Heart right ventricle (tissue), 16 donors: ENCODE data around the gene GRB10. TPM values are rescaled to one million over a fixed set of nuclear protein-coding genes. Genes with fewer than 3 reads are reported as not detected.
A peak's percentile ranks its signal among the peaks of the same experiment; 100 is the strongest.

Source experiments
- ATAC-seq, 8 donors: fragments of 200-7000 bp; cut with Tn5 transposase; one replicate each; pipeline ENCODE4 v1.9.1; 2020; ENCODE audit warnings: mild to moderate bottlenecking in 8 of 8, moderate library complexity in 8 of 8, moderate number of reproducible peaks in 1 of 8
- DNase-seq, 2 donors: peaks; one replicate each; pipeline ENCODE4 v3.0.0-alpha.2; 2020
- H3K27ac ChIP-seq, 10 donors: fragments of 200-600 bp; sonication (generic) in 2 of 10; one replicate each; pipeline versions ENCODE4 v1.5.0 to v1.8.0; 2020 to 2022; ENCODE audit warnings: mild to moderate bottlenecking in 3 of 10
- H3K27me3 ChIP-seq, 7 donors: fragments of 200-600 bp; one replicate each; pipeline ENCODE4 v1.8.0; 2021 to 2022; ENCODE audit warnings: mild to moderate bottlenecking in 2 of 7
- H3K36me3 ChIP-seq, 9 donors: fragments of 200-600 bp; sonication (generic) in 1 of 9; one replicate each; pipeline versions ENCODE4 v1.5.0 to v1.8.0; 2020 to 2022; ENCODE audit warnings: mild to moderate bottlenecking in 2 of 9
- H3K4me1 ChIP-seq, 9 donors: fragments of 200-600 bp; sonication (generic) in 1 of 9; one replicate each; pipeline versions ENCODE4 v1.5.0 to v1.8.0; 2020 to 2022; ENCODE audit warnings: mild to moderate bottlenecking in 4 of 9
- H3K4me3 ChIP-seq, 10 donors: fragments of 200-600 bp; sonication (generic) in 2 of 10; one replicate each; pipeline versions ENCODE4 v1.5.0 to v1.8.0; 2020 to 2022; ENCODE audit warnings: mild to moderate bottlenecking in 7 of 10, moderate library complexity in 2 of 10
- H3K9me3 ChIP-seq, 11 donors: fragments of 200-600 bp in 10 of 11; sonication (generic) in 2 of 11; one replicate each; pipeline versions ENCODE4 v1.5.0 to v1.8.0; 2013 to 2022; ENCODE audit warnings: mild to moderate bottlenecking in 2 of 11, control low read depth in 1 of 11, moderate library complexity in 1 of 11
- CTCF ChIP-seq, 9 donors: fragments of 200-600 bp; sonication (generic) in 2 of 9; IDR thresholded peaks; one replicate each; pipeline versions ENCODE4 v1.5.0 to v1.8.0; 2021 to 2022; ENCODE audit warnings: antibody characterized with exemption in 9 of 9, mild to moderate bottlenecking in 5 of 9, moderate library complexity in 1 of 9
- WGBS, 2 donors: extraction: QIAGEN DNeasy Blood & Tissue Kit; methylation state at CpG; one replicate each; pipeline ENCODE4 v1.1.7; 2013; ENCODE audit warnings: inconsistent platforms in 1 of 2; 5-methylcytosine and 5-hydroxymethylcytosine counted together
- intact Hi-C, 10 donors: fragments of 100-400 bp; cut with DNase I; formaldehyde crosslinking; loops; one replicate each; pipeline versions ENCODE4 v1.11.1 to v1.14.2; 2022
- polyA plus RNA-seq, 2 donors: library from polyadenylated mRNA; stranded (reverse); fragments of 200-250 nt; gene quantifications; one replicate each; pipeline ENCODE4 v1.2.3, GENCODE V29; 2013
- total RNA-seq, 10 donors: library from RNA; stranded (reverse); fragmentation: NEBNext Ultra II Directional in 3 of 10; extraction: Animal tissue kit (Norgen Biotek cat#: 25700) in 3 of 10; gene quantifications; one replicate each; pipeline versions ENCODE4 v1.2.1 to v1.2.4, GENCODE V29; 2021 to 2023
- donor health status: Arrhythmogenic right ventricular cardiomyopathy.
- donor health status: ischemic (EF 13 %, LVEDD 7.1; RV severe dilation, severe dysfunction).
- donor health status: healthy with polysubstance abuse.
- donor health status: DM: no; HTN: yes; CAD: no.
- donor health status: DM: no; HTN: no; CAD: no.
- donor health status: ischemic (EF 25% LVEDD 6.9; RV normal size, moderate dysfunction).
- donor health status: ischemic (EF 25% LVEDD 5.7; RV mildly dilated, moderate dysfunction).
- donor health status: healthy.
- donor health status: DM: yes; HTN: yes; CAD: no.
- donor health status: Ischemic cardiomyopathy.
- donor health status: ischemic (EF 35%, LVEDD 5.7; RV mildly dilated, moderate dysfunction).
- donor health status: nonischemic (EF 11% LVEDD 7.7; RV severe dilation, severe dysfunction).
- donor health status: DM: yes; HTN: yes; CAD: no.
- donor health status: PGD.
- donor health status: ischemic (EF 29% LVEDD 5.4; RV normal size, mild dysfunction).
- donor health status: nonischemic (EF 23%, LVEDD 6.1; RV moderate dilation, normal function).

Gene GRB10
- total and polyA plus RNA-seq, 12 donors = 13.2 to 48.7 (median 29.6) TPM

GRCh38 chr7:50559881-50560280 is 222.8 kb downstream of the GRB10 start:
- H3K27ac ChIP-seq = no peak overlapping the region
- WGBS, 2 donors = 82 to 91% methylated on average over 7 of the region's 7 CpGs
- no peak overlapping the region for H3K4me3 ChIP-seq
- H3K36me3 ChIP-seq = no peaks in the 10 kb centered on the region
- no peaks in the 10 kb centered on the region for H3K9me3 ChIP-seq
- H3K4me1 ChIP-seq = no peaks in the 10 kb centered on the region
- intact Hi-C loops = no loop called here
- DNase-seq (no peak), ATAC-seq (no peak)
- H3K27me3 ChIP-seq = peaks cover 0 to 40% (median 19%) of the 10 kb centered on the region in 7 donors
- TF ChIP-seq CTCF (IDR thresholded peaks at IDR 0.05) = no peak

- 58 to 74% methylated on average over 5 of the region's 5 CpGs for WGBS, 2 donors
- Histone ChIP-seq H3K4me1 (no peaks in the 10 kb centered on the region), H3K36me3 (no peaks in the 10 kb centered on the region), H3K27me3 (peaks cover 0 to 36% (median 24%) of the 10 kb centered on the region in 7 donors), H3K27ac (no peak overlapping the region), H3K9me3 (no peaks in the 10 kb centered on the region), H3K4me3 (no peak overlapping the region)
- ATAC-seq (no peak), DNase-seq (no peak)
- no peak for TF ChIP-seq CTCF (IDR thresholded peaks at IDR 0.05)
- intact Hi-C loops = no loop called here
Measured at GRCh38 chr7:50558294-50559053, 224.2 kb downstream of the GRB10 start.

GRCh38 chr7:50557099-50557498 is 225.6 kb downstream of the GRB10 start:
- ATAC-seq = peak in 2 of 8 donors; percentile 26 to 40
- WGBS, 2 donors = 55 to 68% methylated on average over 2 of the region's 2 CpGs

More at GRCh38 chr7:50557099-50557498, 225.6 kb downstream of the GRB10 start:
- Histone ChIP-seq H3K27ac (no peak overlapping the region), H3K36me3 (no peaks in the 10 kb centered on the region), H3K27me3 (peaks cover 0 to 36% (median 24%) of the 10 kb centered on the region in 7 donors), H3K9me3 (no peaks in the 10 kb centered on the region), H3K4me1 (no peaks in the 10 kb centered on the region), H3K4me3 (no peak overlapping the region)
- no peak for DNase-seq
- intact Hi-C loops = no loop called here
- no peak for TF ChIP-seq CTCF (IDR thresholded peaks at IDR 0.05)
